Loucy (cell line): Measurements from ENCODE around the gene HOXA13.

Experiments
- CTCF ChIP-seq: fragments of 200-600 bp; sonication (generic); conservative IDR thresholded peaks from 2 replicates; pipeline ENCODE4 v1.5.1; 2014; ENCODE audit warnings: mild to moderate bottlenecking, antibody characterized with exemption, low read length
- EZH2phosphoT487 ChIP-seq: fragments of 200-600 bp; IDR thresholded peaks from 2 replicates; pipeline ENCODE4 v1.6.1; 2018; ENCODE audit warnings: antibody characterized with exemption, mild to moderate bottlenecking, moderate library complexity, borderline replicate concordance

GRCh38 chr7:27174874-27175625 is 24.8 kb downstream of the HOXA13 start:
- no peak for TF ChIP-seq CTCF
- no peak for TF ChIP-seq EZH2phosphoT487
